K562 (cell line): Measurements from ENCODE around the gene DKKL1. TPM values are rescaled to one million over a fixed set of nuclear protein-coding genes. Genes with fewer than 3 reads are reported as not detected.

Experiments
- ATAC-seq: fragments of 200-7000 bp; cut with Tn5 transposase; 3 replicates; pipeline ENCODE4 v1.9.1; 2020; ENCODE audit warnings: moderate library complexity
- BruUV-seq: library from RNA; stranded (reverse); fragments of 400-500 nt; replicated peaks from 2 replicates; lab custom pipeline; 2021; lab: Mats Ljungman, UMichigan
- CTCF ChIA-PET: fragments of 300-600 bp; formaldehyde crosslinking; extraction: SDS; loops from one replicate; lab custom pipeline; 2021; ENCODE audit warnings: low intra/inter-chr PET ratio; lab: Yijun Ruan, JAX
- POLR2A ChIA-PET: fragments of 300-600, 350-650 bp; sonication (Branson Sonifier 250); formaldehyde crosslinking; extraction: SDS; loops from one replicate; lab custom pipeline; 2021; ENCODE audit warnings: antibody characterized with exemption, inconsistent platforms; lab: Yijun Ruan, JAX
- DNase-seq, 4 experiments: peaks; one replicate each; pipeline versions ENCODE4 v3.0.0 to v3.0.0-alpha.2; 2011 to 2018; ENCODE audit warnings: low spot score in 3 of 4, mixed read lengths in 3 of 4; ENCODE audit errors: extremely low read depth in 1 of 4
- FAIRE-seq: peaks from 2 replicates; lab custom pipeline; 2011; peaks lifted over from hg19 to GRCh38; lab: Jason Lieb, UNC
- H2AFZ ChIP-seq: 2 replicates; pipeline ENCODE4 v1.6.0; 2011; ENCODE audit warnings: low read depth, low read length, control low read depth, inconsistent platforms
- H3K27ac ChIP-seq: fragments of 200-600 bp; 3 replicates; pipeline ENCODE4 v1.8.0; 2011; ENCODE audit warnings: low read depth, mild to moderate bottlenecking, control low read depth, inconsistent platforms, low read length, moderate library complexity, mixed read lengths; ENCODE audit errors: extremely low read depth
- H3K27me3 ChIP-seq, 2 experiments: fragments of 300-600 bp in 1 of 2; 2 replicates in 1 of 2; 3 replicates in 1 of 2; pipeline versions ENCODE4 v1.6.0 to v1.8.0; 2011; ENCODE audit warnings: inconsistent platforms in 2 of 2, low read length in 2 of 2, mild to moderate bottlenecking in 1 of 2, mixed read lengths in 1 of 2, moderate library complexity in 1 of 2; ENCODE audit not compliant: control insufficient read depth in 2 of 2, insufficient read depth in 2 of 2
- H3K36me3 ChIP-seq: fragments of 300-600 bp; 3 replicates; pipeline ENCODE4 v1.8.0; 2011; ENCODE audit warnings: mild to moderate bottlenecking, low read length, inconsistent platforms; ENCODE audit not compliant: control insufficient read depth, insufficient read depth
- H3K4me1 ChIP-seq, 2 experiments: fragments of 200-600 bp in 1 of 2; replicated peaks in 1 of 2; 2 replicates in 1 of 2; 3 replicates in 1 of 2; pipeline versions ENCODE4 v1.5.1 to v1.8.0; 2011; ENCODE audit warnings: inconsistent platforms in 2 of 2, low read length in 2 of 2, mild to moderate bottlenecking in 1 of 2, mixed read lengths in 1 of 2, moderate library complexity in 1 of 2; ENCODE audit not compliant: control insufficient read depth in 2 of 2, insufficient read depth in 2 of 2
- H3K4me2 ChIP-seq: 2 replicates; pipeline ENCODE4 v1.6.1; 2011; ENCODE audit warnings: low read length, control low read depth, inconsistent platforms, mixed read lengths; ENCODE audit not compliant: insufficient read depth
- H3K4me3 ChIP-seq: fragments of 200-600 bp; sonication (generic), shearing (Covaris generic); 2 replicates; pipeline ENCODE4 v1.5.1; 2016; ENCODE audit warnings: control low read depth, inconsistent platforms
- H3K79me2 ChIP-seq: fragments of 200-600 bp; 3 replicates; pipeline ENCODE4 v1.8.0; 2011; ENCODE audit warnings: low read length, inconsistent platforms; ENCODE audit not compliant: control insufficient read depth, insufficient read depth
- H3K9ac ChIP-seq, 2 experiments: 2 replicates each; pipeline versions ENCODE4 v1.6.0 to v1.6.1; 2011; ENCODE audit warnings: low read depth in 2 of 2, low read length in 2 of 2, control low read depth in 1 of 2, inconsistent platforms in 1 of 2, mild to moderate bottlenecking in 1 of 2, mixed read lengths in 1 of 2; ENCODE audit not compliant: insufficient read depth in 1 of 2
- H3K9me1 ChIP-seq: one replicate; pipeline ENCODE4 v1.6.0; 2011; ENCODE audit warnings: inconsistent platforms, mild to moderate bottlenecking, low read length, moderate library complexity; ENCODE audit not compliant: control insufficient read depth, insufficient read depth
- H3K9me3 ChIP-seq: replicated peaks from 2 replicates; pipeline ENCODE4 v1.5.1; 2011; ENCODE audit warnings: low read depth, low read length, inconsistent platforms; ENCODE audit not compliant: control insufficient read depth, insufficient read depth
- H4K20me1 ChIP-seq: replicated peaks from 2 replicates; pipeline ENCODE4 v1.6.1; 2011; ENCODE audit warnings: low read length, inconsistent platforms, mixed read lengths; ENCODE audit not compliant: control insufficient read depth, insufficient read depth
- ARHGAP35 ChIP-seq: fragments of 450-650 bp; IDR thresholded peaks from 2 replicates; pipeline ENCODE4 v1.6.1; 2018; ENCODE audit not compliant: partially characterized antibody
- CCAR2 ChIP-seq: fragments of 200-400 bp; formaldehyde crosslinking; IDR thresholded peaks from 2 replicates; pipeline ENCODE4 v1.6.1; 2017; ENCODE audit warnings: mild to moderate bottlenecking, low read depth, low read length
- HNRNPL ChIP-seq: fragments of 200-400 bp; formaldehyde crosslinking; IDR thresholded peaks from 2 replicates; pipeline ENCODE4 v1.6.1; 2017; ENCODE audit warnings: low read depth, mild to moderate bottlenecking, low read length
- NFIX ChIP-seq: fragments of 250-450 bp; sonication (Bioruptor Pico); IDR thresholded peaks from 2 replicates; pipeline ENCODE4 v1.4.0; 2020; ENCODE audit warnings: low read depth, mild to moderate bottlenecking, moderate library complexity
- POLR2H ChIP-seq: IDR thresholded peaks from 2 replicates; pipeline ENCODE4 v1.6.1; 2016; ENCODE audit warnings: missing genetic modification characterization, low read depth, mild to moderate bottlenecking, control low read depth, missing compliant biosample characterization, moderate library complexity
- ZNF583 ChIP-seq: fragments of 250-450 bp; sonication (Bioruptor Pico); IDR thresholded peaks from 2 replicates; pipeline ENCODE4 v1.4.0; 2020
- WGBS: fragments of 100-300 bp; shearing (Covaris generic); methylation state at CpG from one replicate; pipeline ENCODE4 v1.1.6; 2016; ENCODE audit warnings: low coverage, mixed read lengths; ENCODE audit not compliant: insufficient coverage; ENCODE audit errors: missing lambda C conversion rate; 5-methylcytosine and 5-hydroxymethylcytosine counted together
- in situ Hi-C: fragments of 300-500 bp; cut with MboI; formaldehyde crosslinking; loops from 4 replicates; pipeline ENCODE4 v1.15.0; 2018; ENCODE audit warnings: inconsistent platforms, mixed read lengths
- intact Hi-C: fragments of 100-400 bp; cut with micrococcal nuclease; formaldehyde crosslinking; loops from 2 replicates; pipeline ENCODE4 v1.14.2; 2022
- polyA plus RNA-seq, 8 experiments: library from polyadenylated mRNA; depleted of rRNA in 4 of 8; stranded (reverse) in 5 of 8; unstranded in 3 of 8; fragments of >200 nt; fragmentation: Nextera tagmentation in 2 of 8; fragmentation: Illumina TruSeq in 1 of 8; extraction: Ambion mirVana in 2 of 8; extraction: Trizol in 1 of 8; gene quantifications; 2 replicates each; pipeline versions ENCODE4 v1.2.1 to v1.2.3, GENCODE V29; 2011 to 2014; ENCODE audit warnings: inconsistent platforms in 1 of 8, missing spikeins in 1 of 8
- total RNA-seq, 7 experiments: library from RNA; depleted of rRNA in 6 of 7; stranded (reverse); fragments of >200 nt in 6 of 7; fragmentation: Illumina TruSeq in 2 of 7; extraction: Trizol in 2 of 7; gene quantifications; 2 replicates each; pipeline versions ENCODE4 v1.2.1 to v1.2.3, GENCODE V29; 2011 to 2021; ENCODE audit warnings: low replicate concordance in 1 of 7
- TF ChIP-seq, protein P1 (sequence below): fragments of 450-650 bp; formaldehyde crosslinking; IDR thresholded peaks from 2 replicates; pipeline ENCODE4 v1.4.0; 2020; ENCODE audit warnings: mild to moderate bottlenecking, moderate library complexity
- TF ChIP-seq, protein P2 (sequence below), 2 experiments: fragments of 200-800 bp in 1 of 2; sonication (Bioruptor generic) in 1 of 2; sonication (generic) in 1 of 2; formaldehyde crosslinking in 1 of 2; IDR thresholded peaks in 1 of 2; conservative IDR thresholded peaks in 1 of 2; 2 replicates each; pipeline versions ENCODE4 v1.5.0 to v1.6.1; 2016 to 2020; ENCODE audit warnings: missing compliant biosample characterization in 1 of 2, missing genetic modification characterization in 1 of 2, missing genetic modification reagents in 1 of 2
- TF ChIP-seq, protein P3 (sequence below): fragments of 450-650 bp; IDR thresholded peaks from 2 replicates; pipeline ENCODE4 v1.6.1; 2017; ENCODE audit warnings: antibody characterized with exemption
- TF ChIP-seq, protein P4 (sequence below): fragments of 150-350 bp; conservative IDR thresholded peaks from 2 replicates; pipeline ENCODE4 v1.6.1; 2014; ENCODE audit warnings: low read length

DKKL1 gene
- total and polyA plus RNA-seq, 9 of the 15 experiments (the other 6 are each of a cell fraction or from before 2014, with no cell fraction given), result 0.15 to 1.7 (median 0.52) TPM

DNA sequence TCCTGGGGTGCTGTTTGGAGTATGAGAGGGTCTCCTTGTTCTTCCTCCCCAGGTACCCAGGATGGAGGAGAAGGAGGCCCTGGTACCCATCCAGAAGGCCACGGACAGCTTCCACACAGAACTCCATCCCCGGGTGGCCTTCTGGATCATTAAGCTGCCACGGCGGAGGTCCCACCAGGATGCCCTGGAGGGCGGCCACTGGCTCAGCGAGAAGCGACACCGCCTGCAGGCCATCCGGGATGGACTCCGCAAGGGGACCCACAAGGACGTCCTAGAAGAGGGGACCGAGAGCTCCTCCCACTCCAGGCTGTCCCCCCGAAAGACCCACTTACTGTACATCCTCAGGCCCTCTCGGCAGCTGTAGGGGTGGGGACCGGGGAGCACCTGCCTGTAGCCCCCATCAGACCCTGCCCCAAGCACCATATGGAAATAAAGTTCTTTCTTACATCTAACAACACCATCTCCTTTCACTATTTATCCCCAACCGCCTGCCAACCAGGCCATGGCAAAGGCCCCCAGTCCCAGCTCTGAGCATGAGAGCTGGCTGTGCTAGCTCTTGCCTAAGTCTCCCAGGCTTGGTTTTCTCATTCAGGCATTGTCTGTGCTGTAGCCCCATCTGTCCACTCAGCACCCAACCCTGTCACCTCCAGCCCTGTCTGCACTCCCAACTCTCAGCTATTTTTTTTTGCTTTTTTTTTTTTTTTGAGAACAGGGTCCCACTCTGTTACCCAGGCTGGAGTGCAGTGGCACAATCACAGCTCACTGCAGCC lies 11.2 kb downstream of the DKKL1 start:
- POLR2A ChIA-PET, result interaction anchor here (0.7 to 1.1 kb wide), 4 partner anchors 10 to 77 kb away, joined by 3 to 5 read pairs (median 4); partner anchors contain the start of gene PIH1D1
- ATAC-seq, result no peak
- 64% methylated on average over 16 of the region's 16 CpGs for WGBS

More for the DNA sequence above, 11.2 kb downstream of the DKKL1 start:
- Histone ChIP-seq H3K4me3 (no peak overlapping the region), H3K4me2 (no peak overlapping the region), H3K36me3 (no peaks in the 10 kb centered on the region), H3K9me1 (no peaks in the 10 kb centered on the region), H2AFZ (no peak overlapping the region)
- BruUV-seq, result no TSS peak
- TF ChIP-seq, protein P1, sequence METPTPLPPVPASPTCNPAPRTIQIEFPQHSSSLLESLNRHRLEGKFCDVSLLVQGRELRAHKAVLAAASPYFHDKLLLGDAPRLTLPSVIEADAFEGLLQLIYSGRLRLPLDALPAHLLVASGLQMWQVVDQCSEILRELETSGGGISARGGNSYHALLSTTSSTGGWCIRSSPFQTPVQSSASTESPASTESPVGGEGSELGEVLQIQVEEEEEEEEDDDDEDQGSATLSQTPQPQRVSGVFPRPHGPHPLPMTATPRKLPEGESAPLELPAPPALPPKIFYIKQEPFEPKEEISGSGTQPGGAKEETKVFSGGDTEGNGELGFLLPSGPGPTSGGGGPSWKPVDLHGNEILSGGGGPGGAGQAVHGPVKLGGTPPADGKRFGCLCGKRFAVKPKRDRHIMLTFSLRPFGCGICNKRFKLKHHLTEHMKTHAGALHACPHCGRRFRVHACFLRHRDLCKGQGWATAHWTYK, result no peak
- TF ChIP-seq, protein P2, sequence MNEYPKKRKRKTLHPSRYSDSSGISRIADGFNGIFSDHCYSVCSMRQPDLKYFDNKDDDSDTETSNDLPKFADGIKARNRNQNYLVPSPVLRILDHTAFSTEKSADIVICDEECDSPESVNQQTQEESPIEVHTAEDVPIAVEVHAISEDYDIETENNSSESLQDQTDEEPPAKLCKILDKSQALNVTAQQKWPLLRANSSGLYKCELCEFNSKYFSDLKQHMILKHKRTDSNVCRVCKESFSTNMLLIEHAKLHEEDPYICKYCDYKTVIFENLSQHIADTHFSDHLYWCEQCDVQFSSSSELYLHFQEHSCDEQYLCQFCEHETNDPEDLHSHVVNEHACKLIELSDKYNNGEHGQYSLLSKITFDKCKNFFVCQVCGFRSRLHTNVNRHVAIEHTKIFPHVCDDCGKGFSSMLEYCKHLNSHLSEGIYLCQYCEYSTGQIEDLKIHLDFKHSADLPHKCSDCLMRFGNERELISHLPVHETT (CRISPR knock-in tag; conservative IDR thresholded peaks at IDR 0.05 in 1 of 2, IDR thresholded peaks at IDR 0.05 in 1 of 2), result no peak
- TF ChIP-seq HNRNPL, result no peak
- TF ChIP-seq ARHGAP35, result no peak
- no peak for TF ChIP-seq NFIX (CRISPR knock-in tag)
- TF ChIP-seq, protein P3, sequence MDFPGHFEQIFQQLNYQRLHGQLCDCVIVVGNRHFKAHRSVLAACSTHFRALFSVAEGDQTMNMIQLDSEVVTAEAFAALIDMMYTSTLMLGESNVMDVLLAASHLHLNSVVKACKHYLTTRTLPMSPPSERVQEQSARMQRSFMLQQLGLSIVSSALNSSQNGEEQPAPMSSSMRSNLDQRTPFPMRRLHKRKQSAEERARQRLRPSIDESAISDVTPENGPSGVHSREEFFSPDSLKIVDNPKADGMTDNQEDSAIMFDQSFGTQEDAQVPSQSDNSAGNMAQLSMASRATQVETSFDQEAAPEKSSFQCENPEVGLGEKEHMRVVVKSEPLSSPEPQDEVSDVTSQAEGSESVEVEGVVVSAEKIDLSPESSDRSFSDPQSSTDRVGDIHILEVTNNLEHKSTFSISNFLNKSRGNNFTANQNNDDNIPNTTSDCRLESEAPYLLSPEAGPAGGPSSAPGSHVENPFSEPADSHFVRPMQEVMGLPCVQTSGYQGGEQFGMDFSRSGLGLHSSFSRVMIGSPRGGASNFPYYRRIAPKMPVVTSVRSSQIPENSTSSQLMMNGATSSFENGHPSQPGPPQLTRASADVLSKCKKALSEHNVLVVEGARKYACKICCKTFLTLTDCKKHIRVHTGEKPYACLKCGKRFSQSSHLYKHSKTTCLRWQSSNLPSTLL, result no peak
- no peak for TF ChIP-seq CCAR2
- TF ChIP-seq ZNF583 (CRISPR knock-in tag), result no peak
- no peak for TF ChIP-seq POLR2H (tag)
- TF ChIP-seq, protein P4, sequence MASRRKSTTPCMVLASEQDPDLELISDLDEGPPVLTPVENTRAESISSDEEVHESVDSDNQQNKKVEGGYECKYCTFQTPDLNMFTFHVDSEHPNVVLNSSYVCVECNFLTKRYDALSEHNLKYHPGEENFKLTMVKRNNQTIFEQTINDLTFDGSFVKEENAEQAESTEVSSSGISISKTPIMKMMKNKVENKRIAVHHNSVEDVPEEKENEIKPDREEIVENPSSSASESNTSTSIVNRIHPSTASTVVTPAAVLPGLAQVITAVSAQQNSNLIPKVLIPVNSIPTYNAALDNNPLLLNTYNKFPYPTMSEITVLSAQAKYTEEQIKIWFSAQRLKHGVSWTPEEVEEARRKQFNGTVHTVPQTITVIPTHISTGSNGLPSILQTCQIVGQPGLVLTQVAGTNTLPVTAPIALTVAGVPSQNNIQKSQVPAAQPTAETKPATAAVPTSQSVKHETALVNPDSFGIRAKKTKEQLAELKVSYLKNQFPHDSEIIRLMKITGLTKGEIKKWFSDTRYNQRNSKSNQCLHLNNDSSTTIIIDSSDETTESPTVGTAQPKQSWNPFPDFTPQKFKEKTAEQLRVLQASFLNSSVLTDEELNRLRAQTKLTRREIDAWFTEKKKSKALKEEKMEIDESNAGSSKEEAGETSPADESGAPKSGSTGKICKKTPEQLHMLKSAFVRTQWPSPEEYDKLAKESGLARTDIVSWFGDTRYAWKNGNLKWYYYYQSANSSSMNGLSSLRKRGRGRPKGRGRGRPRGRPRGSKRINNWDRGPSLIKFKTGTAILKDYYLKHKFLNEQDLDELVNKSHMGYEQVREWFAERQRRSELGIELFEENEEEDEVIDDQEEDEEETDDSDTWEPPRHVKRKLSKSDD, result no peak
- TF ChIP-seq, all 486 proteins: peak for 0
- Histone ChIP-seq H3K79me2 (no peaks in the 10 kb centered on the region), H3K9me3 (no peaks in the 10 kb centered on the region), H3K27ac (no peak overlapping the region), H4K20me1 (no peaks in the 10 kb centered on the region), H3K9ac (no peak overlapping the region; a peak in 1 of 4 replicates), H3K27me3 (no peaks in the 10 kb centered on the region), H3K4me1 (peaks cover 0 to 8% of the 10 kb centered on the region in 2 experiments; a peak in 2 of 5 replicates)
- FAIRE-seq (no peak), DNase-seq (no peak)
- intact Hi-C loops (no loop called here), in situ Hi-C loops (no loop called here)
- CTCF ChIA-PET, result no interaction called here
